ENCODE data around the gene ICAM4.

Gene ICAM4

DNA sequence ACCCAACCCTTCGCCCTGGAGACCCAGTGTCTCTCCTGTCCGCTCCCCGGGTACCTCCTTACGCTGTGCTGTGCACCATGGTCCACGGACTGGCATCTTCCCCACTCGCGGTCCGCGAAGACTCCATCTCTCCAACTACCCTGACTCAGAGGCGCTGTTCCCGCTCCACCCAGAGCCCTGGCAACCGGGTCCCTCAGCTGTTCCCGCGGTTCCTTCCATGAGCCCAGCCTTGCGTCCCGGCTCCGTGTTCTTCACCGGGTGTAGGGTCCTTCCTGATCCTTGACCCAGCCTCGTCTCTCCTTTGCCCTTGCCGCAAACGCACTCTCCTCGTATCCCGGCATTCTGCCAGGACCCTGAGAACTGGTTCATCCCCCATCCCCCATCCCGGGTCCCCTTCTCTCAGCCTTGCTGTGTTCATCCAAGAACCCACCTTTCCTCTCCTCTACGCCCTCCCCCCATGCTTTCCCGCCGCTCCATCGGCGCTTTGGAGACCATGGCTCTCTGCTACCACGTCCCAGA, 3.7 kb downstream of the ICAM4 start:
- H3K4me1 ChIP-seq, result peaks cover 0 to 68% (median 59%) of the 10 kb centered on the region in 4 donors
- H3K27ac ChIP-seq, result no peak overlapping the region
- peaks cover 6 to 96% of the 10 kb centered on the region in 2 donors for H3K27me3 ChIP-seq
- peak overlapping the region in 1 of 2 donors; percentile 40 for H3K4me3 ChIP-seq
- DNase-seq, result no peak
- no peak for TF ChIP-seq CTCF (IDR thresholded peaks at IDR 0.05)
- intact Hi-C loops (cut with DNase I; ENCODE audit: low total_unique reads), result no loop called here
- no peaks in the 10 kb centered on the region for H3K9me3 ChIP-seq
- H3K36me3 ChIP-seq, result peaks cover 0 to 5% (median 3%) of the 10 kb centered on the region in 3 donors

- TF ChIP-seq CTCF (IDR thresholded peaks at IDR 0.05), result no peak
- no peaks in the 10 kb centered on the region for H3K36me3 ChIP-seq
- H3K27ac ChIP-seq, result no peak overlapping the region
- intact Hi-C loops (cut with DNase I; ENCODE audit: low total_unique reads), result no loop called here
- peak overlapping the region; percentile 32 to 40 for H3K4me3 ChIP-seq
- peaks cover 6 to 97% of the 10 kb centered on the region in 2 donors for H3K27me3 ChIP-seq
- peaks cover 0 to 74% (median 65%) of the 10 kb centered on the region in 4 donors for H3K4me1 ChIP-seq
- DNase-seq, result no peak
- no peaks in the 10 kb centered on the region for H3K9me3 ChIP-seq
These were observed 4.3 kb downstream of the ICAM4 start for GRCh38 chr19:10290876-10291553.

GRCh38 chr19:10291554-10292205, 4.9 kb downstream of the ICAM4 start:
- Histone ChIP-seq H3K27ac (no peak overlapping the region), H3K4me3 (peak overlapping the region; percentile 32 to 40), H3K27me3 (peaks cover 6 to 100% of the 10 kb centered on the region in 2 donors), H3K9me3 (no peaks in the 10 kb centered on the region), H3K4me1 (peaks cover 0 to 78% (median 67%) of the 10 kb centered on the region in 4 donors), H3K36me3 (no peaks in the 10 kb centered on the region)
- no peak for DNase-seq
- intact Hi-C loops (cut with DNase I; ENCODE audit: low total_unique reads), result no loop called here
- TF ChIP-seq CTCF (IDR thresholded peaks at IDR 0.05), result no peak

DNA sequence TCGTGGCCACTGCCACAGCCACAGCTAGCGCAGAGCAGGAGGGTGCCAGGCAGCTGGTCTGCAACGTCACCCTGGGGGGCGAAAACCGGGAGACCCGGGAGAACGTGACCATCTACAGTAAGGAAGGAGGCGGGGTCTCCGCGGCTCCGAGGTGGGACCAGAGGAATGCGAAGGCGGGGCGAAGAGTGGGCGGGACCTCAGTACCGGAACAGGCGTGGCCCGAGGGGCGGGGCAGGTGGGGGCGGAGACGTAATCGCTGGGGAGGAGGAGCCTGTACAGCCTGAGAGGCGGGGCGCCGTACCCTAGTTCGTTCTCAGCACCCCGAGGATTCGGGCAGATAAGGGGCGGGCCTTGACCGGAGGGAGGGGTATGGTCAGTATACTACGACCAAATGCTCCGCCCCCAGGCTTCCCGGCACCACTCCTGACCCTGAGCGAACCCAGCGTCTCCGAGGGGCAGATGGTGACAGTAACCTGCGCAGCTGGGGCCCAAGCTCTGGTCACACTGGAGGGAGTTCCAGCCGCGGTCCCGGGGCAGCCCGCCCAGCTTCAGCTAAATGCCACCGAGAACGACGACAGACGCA, 5.5 kb downstream of the ICAM4 start:
- Histone ChIP-seq H3K4me1 (peaks cover 0 to 72% (median 61%) of the 10 kb centered on the region in 4 donors), H3K4me3 (peak overlapping the region; percentile 32 to 40), H3K9me3 (no peaks in the 10 kb centered on the region), H3K27ac (no peak overlapping the region), H3K27me3 (peaks cover 6 to 98% of the 10 kb centered on the region in 2 donors), H3K36me3 (no peaks in the 10 kb centered on the region)
- TF ChIP-seq CTCF (IDR thresholded peaks at IDR 0.05), result no peak
- intact Hi-C loops (cut with DNase I; ENCODE audit: low total_unique reads), result no loop called here
- peak; percentile 71 to 82 for DNase-seq

- Histone ChIP-seq H3K4me3 (peak overlapping the region in 1 of 2 donors; percentile 40), H3K36me3 (no peaks in the 10 kb centered on the region), H3K4me1 (peaks cover 0 to 71% (median 57%) of the 10 kb centered on the region in 4 donors), H3K9me3 (no peaks in the 10 kb centered on the region), H3K27me3 (peaks cover 6 to 97% of the 10 kb centered on the region in 2 donors), H3K27ac (no peak overlapping the region)
- DNase-seq, result no peak
- intact Hi-C loops (cut with DNase I; ENCODE audit: low total_unique reads), result no loop called here
- TF ChIP-seq CTCF (IDR thresholded peaks at IDR 0.05), result no peak
These were observed 6.3 kb downstream of the ICAM4 start for GRCh38 chr19:10292789-10293636.
